Activated CD4-positive, alpha-beta T cell treated with anti-CD3 and anti-CD28 coated beads, Interleukin-2, amount 10 ng/mL, durations not matched to agents 7 days and 5 days (primary cell): ENCODE results near the gene ADCY3. TPM values are rescaled to one million over a fixed set of nuclear protein-coding genes. Genes with fewer than 3 reads are reported as not detected.

Experiments
- CTCF ChIA-PET: fragments of 350-600 bp; sonication (Branson Sonifier 250); formaldehyde crosslinking; loops from one replicate; lab custom pipeline; 2021; ENCODE audit warnings: antibody characterized with exemption; lab: Charles Lee
- POLR2A ChIA-PET: fragments of 350-600 bp; sonication (Branson Sonifier 250); formaldehyde crosslinking; loops from one replicate; lab custom pipeline; 2021; ENCODE audit warnings: antibody characterized with exemption; lab: Charles Lee
- DNase-seq: peaks from one replicate; pipeline ENCODE4 v3.0.0-alpha.2; 2020
- H3K27ac Mint-ChIP-seq: one replicate; pipeline ENCODE4 v1.8.0; 2021; ENCODE audit warnings: mild to moderate bottlenecking, moderate library complexity, mixed read lengths
- H3K27me3 Mint-ChIP-seq: one replicate; pipeline ENCODE4 v1.8.0; 2021; ENCODE audit warnings: mixed read lengths
- H3K36me3 Mint-ChIP-seq: one replicate; pipeline ENCODE4 v1.8.0; 2021; ENCODE audit warnings: low read depth, mixed read lengths
- H3K4me1 Mint-ChIP-seq: one replicate; pipeline ENCODE4 v1.8.0; 2021; ENCODE audit warnings: mixed read lengths
- H3K4me3 Mint-ChIP-seq: one replicate; pipeline ENCODE4 v1.8.0; 2021; ENCODE audit warnings: mild to moderate bottlenecking, moderate library complexity, mixed read lengths
- H3K9me3 Mint-ChIP-seq: one replicate; pipeline ENCODE4 v1.8.0; 2021; ENCODE audit warnings: mixed read lengths
- total RNA-seq, 2 experiments: library from RNA; stranded (reverse); gene quantifications; one replicate each; pipeline ENCODE4 v1.2.3, GENCODE V29; 2021

Gene ADCY3
- total RNA-seq, 2 experiments from 2014 or later = 60.8 to 67.2 TPM

GRCh38 chr2:24863641-24864040, 56.4 kb downstream of the ADCY3 start:
- no peaks in the 10 kb centered on the region for H3K9me3 Mint-ChIP-seq
- H3K27ac Mint-ChIP-seq = no peak overlapping the region
- POLR2A ChIA-PET = no interaction called here
- no peak overlapping the region for H3K4me3 Mint-ChIP-seq
- peaks cover 2% of the 10 kb centered on the region for H3K36me3 Mint-ChIP-seq
- no peak for DNase-seq
- peaks cover 7% of the 10 kb centered on the region for H3K4me1 Mint-ChIP-seq
- CTCF ChIA-PET = no interaction called here
- no peaks in the 10 kb centered on the region for H3K27me3 Mint-ChIP-seq

GRCh38 chr2:24861500-24861899, 58.5 kb downstream of the ADCY3 start:
- no peaks in the 10 kb centered on the region for H3K27me3 Mint-ChIP-seq
- DNase-seq = no peak
- no peaks in the 10 kb centered on the region for H3K4me1 Mint-ChIP-seq
- no peaks in the 10 kb centered on the region for H3K36me3 Mint-ChIP-seq
- CTCF ChIA-PET = no interaction called here
- no peak overlapping the region for H3K4me3 Mint-ChIP-seq
- no peaks in the 10 kb centered on the region for H3K9me3 Mint-ChIP-seq
- POLR2A ChIA-PET = no interaction called here
- no peak overlapping the region for H3K27ac Mint-ChIP-seq

GRCh38 chr2:24860631-24861030, 59.4 kb downstream of the ADCY3 start:
- H3K9me3 Mint-ChIP-seq = no peaks in the 10 kb centered on the region
- H3K36me3 Mint-ChIP-seq = no peaks in the 10 kb centered on the region
- H3K27me3 Mint-ChIP-seq = no peaks in the 10 kb centered on the region
- ChIA-PET CTCF (interaction anchor here (0.7 kb wide), 1 partner anchor 13 kb away, joined by 3 read pairs; no protein-coding TSS in a partner anchor), POLR2A (no interaction called here)
- H3K27ac Mint-ChIP-seq = no peak overlapping the region
- no peak for DNase-seq
- no peak overlapping the region for H3K4me3 Mint-ChIP-seq
- H3K4me1 Mint-ChIP-seq = no peaks in the 10 kb centered on the region

- Mint-ChIP-seq H3K27me3 (no peaks in the 10 kb centered on the region), H3K4me1 (no peaks in the 10 kb centered on the region), H3K36me3 (no peaks in the 10 kb centered on the region), H3K4me3 (no peak overlapping the region), H3K27ac (no peak overlapping the region), H3K9me3 (no peaks in the 10 kb centered on the region)
- POLR2A ChIA-PET = no interaction called here
- CTCF ChIA-PET = interaction anchor here (0.7 kb wide), 1 partner anchor 14 kb away, joined by 3 read pairs; no protein-coding TSS in a partner anchor
- no peak for DNase-seq
Observed at GRCh38 chr2:24859968-24860600, 60.0 kb downstream of the ADCY3 start.

GRCh38 chr2:24858996-24859395, 61.0 kb downstream of the ADCY3 start:
- no peak for DNase-seq
- no peaks in the 10 kb centered on the region for H3K9me3 Mint-ChIP-seq
- H3K27me3 Mint-ChIP-seq = no peaks in the 10 kb centered on the region
- POLR2A ChIA-PET = no interaction called here
- H3K27ac Mint-ChIP-seq = no peak overlapping the region
- no peaks in the 10 kb centered on the region for H3K36me3 Mint-ChIP-seq
- CTCF ChIA-PET = interaction anchor here (0.5 kb wide), 1 partner anchor 1140 kb away, joined by 3 read pairs; no protein-coding TSS in a partner anchor
- H3K4me3 Mint-ChIP-seq = no peak overlapping the region
- H3K4me1 Mint-ChIP-seq = peaks cover 2% of the 10 kb centered on the region

- no peaks in the 10 kb centered on the region for H3K27me3 Mint-ChIP-seq
- no peak for DNase-seq
- no peaks in the 10 kb centered on the region for H3K36me3 Mint-ChIP-seq
- H3K27ac Mint-ChIP-seq = no peak overlapping the region
- CTCF ChIA-PET = interaction anchor here (1.4 kb wide), 1 partner anchor 20 kb away, joined by 4 read pairs; no protein-coding TSS in a partner anchor
- H3K4me1 Mint-ChIP-seq = peaks cover 2% of the 10 kb centered on the region
- no peaks in the 10 kb centered on the region for H3K9me3 Mint-ChIP-seq
- POLR2A ChIA-PET = no interaction called here
- H3K4me3 Mint-ChIP-seq = no peak overlapping the region
Observed at GRCh38 chr2:24857746-24858145, 62.3 kb downstream of the ADCY3 start.

GRCh38 chr2:24856791-24857211, 63.2 kb downstream of the ADCY3 start:
- Mint-ChIP-seq H3K9me3 (no peaks in the 10 kb centered on the region), H3K36me3 (peaks cover under 1% of the 10 kb centered on the region), H3K4me3 (no peak overlapping the region), H3K27me3 (no peaks in the 10 kb centered on the region), H3K4me1 (peaks cover 2% of the 10 kb centered on the region), H3K27ac (no peak overlapping the region)
- POLR2A ChIA-PET = no interaction called here
- no peak for DNase-seq
- CTCF ChIA-PET = interaction anchor here (1.4 kb wide), 1 partner anchor 21 kb away, joined by 4 read pairs; no protein-coding TSS in a partner anchor

- Mint-ChIP-seq H3K27me3 (no peaks in the 10 kb centered on the region), H3K9me3 (no peaks in the 10 kb centered on the region), H3K27ac (no peak overlapping the region), H3K36me3 (peaks cover 4% of the 10 kb centered on the region), H3K4me3 (no peak overlapping the region), H3K4me1 (peaks cover 2% of the 10 kb centered on the region)
- no peak for DNase-seq
- ChIA-PET POLR2A (no interaction called here), CTCF (interaction anchor here (0.5 kb wide), 1 partner anchor 619 kb away, joined by 3 read pairs; no protein-coding TSS in a partner anchor)
Observed at GRCh38 chr2:24855726-24856125, 64.3 kb downstream of the ADCY3 start.

- peaks cover 2% of the 10 kb centered on the region for H3K4me1 Mint-ChIP-seq
- DNase-seq = no peak
- CTCF ChIA-PET = interaction anchor here (0.6 kb wide), 1 partner anchor 177 kb away, joined by 3 read pairs; no protein-coding TSS in a partner anchor
- no peaks in the 10 kb centered on the region for H3K27me3 Mint-ChIP-seq
- no peak overlapping the region for H3K4me3 Mint-ChIP-seq
- H3K9me3 Mint-ChIP-seq = no peaks in the 10 kb centered on the region
- POLR2A ChIA-PET = no interaction called here
- H3K27ac Mint-ChIP-seq = no peak overlapping the region
- peaks cover 4% of the 10 kb centered on the region for H3K36me3 Mint-ChIP-seq
Observed at GRCh38 chr2:24855022-24855622, 64.9 kb downstream of the ADCY3 start.

GRCh38 chr2:24853996-24854395, 66.0 kb downstream of the ADCY3 start:
- Mint-ChIP-seq H3K4me3 (no peak overlapping the region), H3K27ac (no peak overlapping the region), H3K36me3 (peaks cover 4% of the 10 kb centered on the region), H3K4me1 (peaks cover 2% of the 10 kb centered on the region), H3K27me3 (no peaks in the 10 kb centered on the region), H3K9me3 (no peaks in the 10 kb centered on the region)
- no peak for DNase-seq
- ChIA-PET CTCF (no interaction called here), POLR2A (no interaction called here)

GRCh38 chr2:24853046-24853445, 67.0 kb downstream of the ADCY3 start:
- peaks cover 2% of the 10 kb centered on the region for H3K4me1 Mint-ChIP-seq
- DNase-seq = no peak
- CTCF ChIA-PET = interaction anchor here (0.6 to 0.7 kb wide), 4 partner anchors 9 to 626 kb away, joined by 3 to 4 read pairs (median 3); no protein-coding TSS in a partner anchor
- POLR2A ChIA-PET = no interaction called here
- H3K36me3 Mint-ChIP-seq = peaks cover 4% of the 10 kb centered on the region
- no peak overlapping the region for H3K27ac Mint-ChIP-seq
- H3K9me3 Mint-ChIP-seq = no peaks in the 10 kb centered on the region
- no peaks in the 10 kb centered on the region for H3K27me3 Mint-ChIP-seq
- H3K4me3 Mint-ChIP-seq = no peak overlapping the region

GRCh38 chr2:24852431-24853020, 67.5 kb downstream of the ADCY3 start:
- CTCF ChIA-PET = interaction anchor here (0.6 to 0.7 kb wide), 3 partner anchors 17 to 627 kb away, joined by 3 to 4 read pairs (median 3); no protein-coding TSS in a partner anchor
- DNase-seq = no peak

GRCh38 chr2:24852026-24852425, 68.0 kb downstream of the ADCY3 start:
- ChIA-PET POLR2A (no interaction called here), CTCF (no interaction called here)
- no peak for DNase-seq
- no peaks in the 10 kb centered on the region for H3K9me3 Mint-ChIP-seq
- H3K27me3 Mint-ChIP-seq = no peaks in the 10 kb centered on the region
- peaks cover 4% of the 10 kb centered on the region for H3K36me3 Mint-ChIP-seq
- peaks cover 2% of the 10 kb centered on the region for H3K4me1 Mint-ChIP-seq
- no peak overlapping the region for H3K4me3 Mint-ChIP-seq
- no peak overlapping the region for H3K27ac Mint-ChIP-seq

More at GRCh38 chr2:24852431-24853020, 67.5 kb downstream of the ADCY3 start:
- Mint-ChIP-seq H3K36me3 (peaks cover 4% of the 10 kb centered on the region), H3K27me3 (no peaks in the 10 kb centered on the region), H3K9me3 (no peaks in the 10 kb centered on the region), H3K4me1 (peaks cover 2% of the 10 kb centered on the region), H3K27ac (no peak overlapping the region), H3K4me3 (no peak overlapping the region)
- POLR2A ChIA-PET = no interaction called here
